Endometrial microvascular endothelial cells (primary cell): ENCODE results near the gene FAR2. TPM values are rescaled to one million over a fixed set of nuclear protein-coding genes. Genes with fewer than 3 reads are reported as not detected.

ENCODE experiments used
- in situ Hi-C: cut with HindIII; loops from 2 replicates; pipeline ENCODE4 v1.10.0; 2017; ENCODE audit warnings: low sequenced_read_pairs, low pct_unique_long_range_greater_than_20kb; ENCODE audit errors: inconsistent ontology term
- total RNA-seq: library from RNA; depleted of rRNA; stranded (reverse); fragments of >200 nt; gene quantifications from one replicate; pipeline ENCODE4 v1.2.3, GENCODE V29; 2015; ENCODE audit errors: inconsistent ontology term

FAR2 gene
- total RNA-seq, 1 donor from 2014 or later = 44.5 TPM

DNA sequence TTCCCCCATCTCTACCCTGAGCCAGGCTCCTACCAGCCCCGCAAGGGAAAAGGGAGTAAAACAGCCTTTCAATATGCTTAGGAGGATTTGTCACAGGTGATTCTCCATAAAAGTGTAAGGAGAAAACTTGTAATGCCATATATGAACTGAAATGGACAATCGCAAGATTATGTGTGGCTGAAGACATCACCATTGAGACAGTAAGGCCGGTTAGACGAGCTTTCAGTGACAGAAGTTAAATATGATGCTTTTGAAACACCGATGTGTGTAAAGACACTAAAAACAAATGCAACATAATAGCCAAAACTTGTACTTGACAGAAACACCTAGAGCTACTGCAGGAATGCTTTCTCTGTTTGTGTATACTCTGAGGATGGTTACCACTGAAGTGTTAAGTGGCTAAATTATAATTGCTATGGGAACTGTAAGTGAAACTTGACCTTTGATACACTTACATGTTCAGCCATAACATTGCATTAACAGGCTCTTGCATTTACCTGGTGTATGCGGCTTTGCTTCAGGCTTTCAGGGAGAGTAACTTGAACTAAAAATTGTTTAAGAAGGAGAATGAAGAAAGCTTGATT lies 42.3 kb downstream of the FAR2 start:
- in situ Hi-C loops = no loop called here

DNA sequence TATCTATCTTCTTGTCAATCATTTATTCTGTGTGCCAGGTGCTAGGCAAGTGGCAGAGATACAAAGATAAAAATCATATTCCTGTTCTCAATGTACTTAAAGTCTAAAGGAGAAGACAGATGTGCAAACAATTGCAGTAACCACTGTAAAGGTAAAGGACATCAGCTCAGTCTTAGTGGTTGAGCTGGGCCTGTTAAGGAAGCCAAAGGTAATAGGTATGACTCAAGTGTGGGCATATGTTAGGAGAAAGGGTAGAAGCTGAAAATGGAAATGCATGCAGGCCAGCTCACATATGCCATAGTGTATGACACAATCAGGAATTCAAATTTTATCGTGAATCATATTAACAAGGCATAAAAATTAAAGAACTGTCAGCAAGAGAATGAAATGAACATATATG lies 49.8 kb downstream of the FAR2 start:
- in situ Hi-C loops = no loop called here

DNA sequence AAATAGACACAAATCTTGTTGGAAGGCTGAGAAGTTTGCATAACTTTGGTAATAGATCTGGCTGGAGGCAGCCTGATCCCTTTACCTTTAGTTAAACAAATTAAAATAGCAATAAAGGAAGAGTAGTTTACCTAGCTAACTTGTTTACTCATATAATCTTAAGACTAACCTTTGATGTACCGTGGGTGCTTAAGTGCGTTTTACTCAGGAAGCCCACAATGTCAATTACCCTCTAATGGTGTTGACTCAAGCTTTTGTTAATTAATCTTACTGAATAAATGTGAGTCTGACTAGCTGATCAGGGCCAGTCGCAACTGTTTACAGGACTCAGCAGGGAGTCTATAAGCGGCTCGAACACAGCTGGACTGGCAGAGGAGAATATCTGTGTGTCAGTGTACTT lies 51.5 kb downstream of the FAR2 start:
- in situ Hi-C loops = no loop called here

DNA sequence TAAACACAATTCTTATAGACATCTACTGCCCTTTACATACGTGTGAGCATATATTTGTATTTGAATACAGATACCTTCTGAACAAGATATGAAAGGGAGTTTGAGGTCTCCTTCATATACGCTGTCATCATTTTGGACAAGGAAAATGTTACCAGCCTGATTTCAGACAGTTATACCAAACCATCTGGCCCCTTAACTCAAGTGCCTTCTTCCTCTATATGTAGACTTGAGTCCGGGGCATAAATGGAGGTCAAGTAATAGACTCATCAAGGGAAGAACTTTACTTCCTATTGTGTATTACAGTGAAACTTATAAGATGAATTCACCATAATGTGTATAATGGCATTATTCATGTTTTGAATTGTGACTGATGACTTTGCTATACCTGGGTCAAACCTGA lies 52.2 kb downstream of the FAR2 start:
- in situ Hi-C loops = no loop called here

DNA sequence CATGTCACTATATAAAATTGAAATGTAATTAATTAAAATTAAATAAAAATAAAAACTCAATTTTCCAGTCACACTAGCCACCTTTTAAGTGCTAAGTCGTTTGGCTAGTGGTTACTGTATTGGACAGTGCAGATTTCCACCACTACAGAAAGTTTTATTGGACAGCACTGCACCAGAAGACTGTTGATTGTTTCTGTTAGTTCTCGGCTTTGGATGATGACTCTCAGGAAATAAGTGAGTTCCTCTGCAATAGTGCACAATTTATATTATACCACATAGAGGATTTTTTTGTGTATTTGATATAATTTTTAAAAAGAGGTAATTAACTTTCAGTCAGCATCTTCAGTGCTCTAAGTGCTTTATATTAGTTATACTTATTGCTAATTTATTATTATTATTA lies 52.7 kb downstream of the FAR2 start:
- in situ Hi-C loops = no loop called here

DNA sequence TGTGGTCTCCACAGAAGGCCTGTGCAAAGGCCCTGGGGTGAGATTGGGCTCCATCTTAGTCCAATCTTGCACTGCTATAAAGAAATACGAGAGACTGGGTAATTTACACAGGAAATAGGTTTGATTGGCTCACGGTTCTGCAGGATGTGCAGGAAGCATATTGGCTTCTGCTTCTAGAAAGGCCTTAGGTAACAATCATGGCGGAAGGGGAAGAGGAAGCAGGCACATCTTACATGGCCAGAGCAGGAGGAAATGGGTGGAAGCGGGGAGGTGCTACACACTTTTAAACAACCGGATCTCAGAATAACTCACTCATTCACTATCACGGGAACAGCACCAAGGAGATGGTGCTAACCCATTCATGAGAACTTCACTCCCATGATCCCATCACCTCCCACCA lies 55.4 kb downstream of the FAR2 start:
- in situ Hi-C loops = no loop called here

DNA sequence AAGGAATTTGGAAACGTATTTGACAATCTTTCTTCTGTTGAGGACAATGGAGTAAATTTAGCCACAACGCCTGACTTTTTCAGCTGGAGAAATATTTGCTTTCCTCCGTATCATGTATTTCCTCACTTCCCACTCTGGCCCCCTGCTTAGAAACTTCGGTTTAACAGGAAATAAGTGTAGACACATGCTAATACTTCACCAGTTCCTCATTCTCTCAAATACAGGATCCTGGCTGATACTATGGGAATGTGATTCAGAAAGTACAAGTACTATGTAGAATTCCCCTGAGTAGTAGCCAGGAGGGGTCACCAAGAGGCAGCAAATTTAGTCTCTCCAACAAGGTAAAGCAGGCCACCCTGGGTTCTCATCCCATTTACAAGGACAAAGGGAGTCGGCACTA lies 58.0 kb downstream of the FAR2 start:
- in situ Hi-C loops = no loop called here

DNA sequence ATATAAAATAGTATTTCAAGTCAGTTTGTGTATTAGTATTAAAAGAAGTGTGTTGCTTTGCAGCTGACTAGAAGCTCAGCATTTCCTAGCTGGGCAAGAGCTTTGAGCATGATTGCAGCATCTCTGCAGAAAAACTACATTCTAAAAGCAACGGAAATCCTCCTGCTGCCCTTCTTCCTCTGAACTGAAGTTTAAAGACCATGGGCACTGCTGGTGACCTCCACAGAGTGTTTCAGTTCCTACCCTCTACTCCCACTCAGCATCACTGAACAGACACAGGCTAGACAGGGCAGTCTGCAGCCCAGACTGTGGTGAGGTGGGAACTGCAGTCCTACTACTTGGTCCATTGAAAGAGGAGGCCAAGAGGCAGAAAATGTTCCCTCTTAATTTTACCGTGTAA lies 59.0 kb downstream of the FAR2 start:
- in situ Hi-C loops = no loop called here

DNA sequence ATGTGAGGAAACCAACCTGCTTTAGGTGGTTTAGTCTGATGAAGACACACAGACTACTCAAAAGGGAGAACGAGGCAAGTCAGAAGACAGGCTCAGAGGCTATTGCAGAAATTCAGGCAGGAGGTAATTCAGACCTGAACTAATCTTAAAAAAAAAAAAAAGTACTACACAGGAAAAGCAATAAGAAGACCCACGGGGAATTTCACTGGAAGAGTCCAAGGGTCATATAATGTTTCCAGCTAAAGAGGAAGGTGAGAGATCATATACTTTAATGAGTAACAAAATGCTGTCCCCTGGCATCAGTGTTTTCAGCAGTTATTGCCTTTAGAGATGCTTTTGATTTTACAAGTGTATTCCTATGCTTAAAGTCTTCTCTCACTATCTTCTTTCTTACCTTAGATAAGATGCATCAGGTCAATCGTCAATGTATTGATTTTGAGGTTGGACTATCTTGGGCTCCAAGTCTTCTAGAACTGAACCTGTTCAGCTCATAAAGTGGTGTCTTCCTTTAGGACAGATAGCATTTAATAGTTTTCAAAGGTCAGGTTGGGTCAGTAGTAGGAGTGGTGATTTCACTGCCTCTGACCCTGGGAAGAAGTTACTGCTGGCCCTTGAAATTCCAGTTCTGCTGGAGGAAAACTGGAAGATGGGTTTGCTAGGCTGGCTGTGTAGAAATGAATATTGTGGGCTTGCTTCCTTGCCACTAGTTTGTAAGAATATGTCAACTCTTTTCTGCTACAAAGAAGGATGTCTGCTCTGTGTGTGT lies 60.0 kb downstream of the FAR2 start:
- in situ Hi-C loops = no loop called here

DNA sequence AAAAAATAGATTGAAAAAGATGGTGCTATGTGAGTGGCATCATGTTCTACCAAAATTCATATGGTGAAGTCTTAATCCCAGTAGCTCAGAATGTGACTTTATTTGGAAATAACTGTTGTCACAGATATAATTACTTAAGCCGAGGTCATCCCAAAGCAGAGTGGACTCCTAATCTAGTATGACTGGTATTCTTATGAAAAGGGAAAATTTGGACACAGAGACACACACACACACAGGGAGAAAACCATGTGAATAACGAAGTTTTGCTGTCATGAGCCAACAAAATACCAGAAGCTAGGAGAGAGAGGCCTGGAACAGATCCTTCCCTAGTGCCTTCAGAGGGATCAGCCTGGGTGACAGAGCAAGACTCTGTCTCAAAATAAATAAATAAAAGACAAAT lies 62.6 kb downstream of the FAR2 start:
- in situ Hi-C loops = no loop called here

DNA sequence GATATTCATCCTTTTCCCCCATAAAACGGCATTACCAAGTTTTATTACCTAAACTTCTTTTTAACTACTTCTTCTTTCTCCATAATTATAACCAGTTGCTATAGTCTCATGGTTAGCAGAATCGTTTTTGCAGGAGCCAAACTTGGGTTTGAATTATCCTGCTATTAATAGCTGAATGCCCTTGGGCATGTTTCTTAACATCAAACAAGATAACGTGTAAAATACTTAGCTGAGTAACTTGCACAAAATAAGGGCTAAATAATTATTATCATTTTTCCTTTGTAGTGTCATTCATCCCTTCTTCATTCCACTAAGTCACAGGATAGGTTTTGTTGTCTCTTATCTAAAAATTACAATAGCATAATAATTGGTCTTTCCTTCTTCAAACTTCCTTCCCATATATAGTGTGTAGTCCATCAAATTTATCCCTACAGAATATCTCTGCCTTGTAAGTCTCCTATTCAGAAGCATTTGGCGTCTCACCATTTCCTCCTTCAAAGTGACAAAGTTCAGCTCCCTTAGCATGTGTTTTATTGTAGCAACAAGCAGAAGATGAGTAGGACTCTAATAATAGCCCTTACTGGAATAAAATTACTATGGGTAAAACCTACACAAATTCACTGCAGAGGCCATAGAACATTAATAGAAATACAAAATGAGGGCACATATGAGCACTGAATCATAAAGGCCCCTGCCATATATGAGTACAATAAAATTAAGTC lies 63.8 kb downstream of the FAR2 start:
- in situ Hi-C loops = no loop called here

DNA sequence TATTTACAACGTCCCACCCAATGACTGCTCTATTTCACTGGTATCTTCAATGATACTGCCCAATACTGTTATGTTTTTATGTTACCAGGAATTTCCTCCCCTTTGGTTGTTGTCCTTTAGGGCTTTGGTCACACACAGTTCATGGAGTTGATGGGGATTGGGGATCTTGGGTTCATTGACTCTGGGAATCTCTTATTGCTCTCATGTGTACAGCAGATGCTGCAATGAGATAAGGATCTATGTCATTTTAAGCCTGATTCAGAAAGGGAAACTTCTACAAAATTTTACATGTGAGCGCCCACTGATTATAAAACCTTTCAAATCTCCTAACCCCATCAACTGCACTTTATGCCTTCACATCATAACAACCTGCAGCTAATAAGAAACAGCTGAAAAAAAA lies 67.2 kb downstream of the FAR2 start:
- in situ Hi-C loops = no loop called here

DNA sequence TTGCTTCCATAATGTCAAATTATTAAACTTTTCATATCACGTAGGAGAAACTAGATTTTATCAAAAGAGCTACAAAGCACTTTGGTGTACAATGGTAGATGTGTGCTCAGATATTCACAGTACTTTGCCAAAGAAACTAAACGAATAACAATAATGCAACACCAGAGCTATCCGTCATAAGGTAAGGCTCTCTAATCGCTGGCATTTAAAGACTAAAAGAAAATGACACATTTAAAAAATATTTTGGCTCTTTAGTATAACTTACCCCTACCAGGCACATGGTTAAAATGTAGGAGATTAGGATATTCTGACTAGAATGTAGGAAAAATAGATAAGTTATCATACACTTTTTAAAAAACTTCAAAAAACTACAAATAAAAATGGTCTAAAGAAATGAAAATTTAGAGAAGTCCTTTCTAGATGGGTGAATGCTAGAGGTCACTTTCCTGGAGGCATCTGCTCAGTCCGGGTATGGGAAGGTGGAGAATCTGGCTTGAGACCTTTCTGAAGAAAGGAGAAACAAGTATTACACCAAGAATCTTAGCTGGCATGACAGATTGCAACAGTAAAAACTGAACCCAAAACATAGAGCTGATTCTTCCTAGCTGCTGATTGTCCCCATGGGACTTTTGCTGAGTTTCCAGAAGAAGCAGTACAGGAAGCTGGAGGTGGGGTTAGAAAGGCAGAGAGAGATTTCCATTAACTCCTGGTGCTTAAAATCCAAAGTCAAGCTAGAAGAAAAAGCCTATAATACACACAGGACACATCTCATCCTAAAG lies 67.9 kb downstream of the FAR2 start:
- in situ Hi-C loops = no loop called here

DNA sequence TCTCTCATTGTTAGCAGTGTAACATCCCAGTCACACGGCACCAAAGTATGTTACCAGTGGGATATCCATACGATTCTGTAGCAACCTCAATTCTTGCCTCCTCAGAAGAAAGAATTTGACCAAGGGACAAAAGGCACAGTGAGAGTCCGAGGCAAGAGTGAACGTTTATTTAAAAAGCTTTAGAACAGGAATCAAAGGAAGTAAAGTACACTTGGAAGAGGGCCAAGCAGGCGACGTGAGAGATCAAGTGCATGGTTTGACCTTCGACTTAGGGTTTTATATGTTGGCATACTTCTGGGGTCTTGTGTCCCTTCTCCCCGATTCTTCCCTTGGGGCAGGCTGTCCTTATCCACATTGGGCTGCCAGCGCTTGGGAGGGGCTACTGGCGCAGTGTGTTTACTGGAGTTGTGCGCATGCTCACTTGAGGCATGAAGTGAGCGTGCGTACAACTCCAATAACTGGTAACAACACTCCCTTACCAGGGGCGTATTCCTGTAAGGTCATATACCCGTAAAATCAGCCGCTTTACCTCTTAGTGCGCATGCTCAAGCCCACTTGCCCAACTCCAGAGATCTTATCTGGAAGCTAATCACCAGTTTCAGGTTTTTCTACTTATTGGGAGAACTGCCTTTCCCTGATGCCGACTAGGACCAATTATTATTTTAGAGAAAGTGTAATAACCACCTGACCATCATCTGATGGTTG lies 71.7 kb downstream of the FAR2 start:
- in situ Hi-C loops = no loop called here

DNA sequence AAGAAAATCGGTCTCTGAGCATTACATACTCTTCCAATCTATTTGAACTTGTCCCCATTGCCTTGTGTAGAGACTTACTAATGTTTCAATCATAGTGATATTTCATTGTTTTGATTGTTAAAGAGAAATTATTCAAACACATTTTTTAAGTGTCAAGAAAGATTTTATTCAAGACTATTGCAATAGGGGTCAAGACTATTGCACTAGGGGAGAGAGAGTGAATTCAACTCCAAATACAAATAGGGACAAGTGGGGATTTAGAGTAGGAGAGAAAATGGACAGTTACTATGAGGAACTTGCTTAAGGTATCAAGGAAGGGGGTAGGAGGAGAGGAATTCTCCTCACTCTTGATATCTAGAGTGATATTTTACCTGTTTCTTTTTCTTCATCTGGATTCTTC lies 73.1 kb downstream of the FAR2 start:
- in situ Hi-C loops = no loop called here

DNA sequence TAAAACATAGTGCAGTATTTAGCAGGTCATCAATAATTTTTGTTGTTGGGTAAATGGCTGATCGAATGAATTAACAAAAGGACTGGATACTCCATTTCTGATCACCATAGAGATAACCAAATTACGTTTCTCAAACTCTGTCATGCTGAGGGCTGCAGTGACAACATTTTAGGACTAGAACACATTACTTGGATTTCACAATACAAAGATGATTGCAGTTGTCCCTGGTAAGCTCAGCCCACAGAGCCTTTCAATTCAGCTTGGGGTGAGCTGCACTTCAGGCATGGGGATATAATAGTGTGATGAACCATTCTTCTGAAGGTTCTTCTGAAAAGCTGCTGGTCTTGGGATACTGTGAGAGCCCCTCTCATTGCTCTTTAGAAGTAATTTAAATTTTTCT lies 74.3 kb downstream of the FAR2 start:
- in situ Hi-C loops = no loop called here

DNA sequence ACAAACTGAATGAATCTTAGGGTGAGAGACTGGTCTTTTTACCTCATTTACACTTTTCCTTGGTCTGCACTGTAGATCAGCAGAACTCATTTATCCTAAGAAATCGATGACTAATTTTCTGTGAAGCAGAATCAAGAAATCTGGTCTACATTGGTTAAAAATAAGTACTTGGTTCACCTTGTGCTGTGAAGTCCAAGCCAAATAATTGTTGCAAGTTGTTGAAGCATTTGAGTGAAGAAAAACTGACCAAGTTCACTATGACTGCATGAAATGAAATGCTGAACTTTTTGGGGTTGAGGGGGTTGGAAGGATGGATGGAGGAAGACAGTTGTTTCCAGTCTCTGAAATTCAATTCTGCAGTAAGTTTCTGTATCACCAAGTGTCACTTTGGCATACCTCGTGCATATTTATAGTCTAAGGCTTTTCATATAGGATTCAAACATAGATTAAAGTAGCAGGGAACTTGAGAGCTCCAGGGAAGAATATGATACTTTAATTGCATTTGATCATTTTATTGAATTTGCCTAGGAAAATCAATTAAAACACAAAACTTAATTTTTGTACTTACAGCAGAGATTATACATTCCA lies 75.0 kb downstream of the FAR2 start:
- in situ Hi-C loops = no loop called here

DNA sequence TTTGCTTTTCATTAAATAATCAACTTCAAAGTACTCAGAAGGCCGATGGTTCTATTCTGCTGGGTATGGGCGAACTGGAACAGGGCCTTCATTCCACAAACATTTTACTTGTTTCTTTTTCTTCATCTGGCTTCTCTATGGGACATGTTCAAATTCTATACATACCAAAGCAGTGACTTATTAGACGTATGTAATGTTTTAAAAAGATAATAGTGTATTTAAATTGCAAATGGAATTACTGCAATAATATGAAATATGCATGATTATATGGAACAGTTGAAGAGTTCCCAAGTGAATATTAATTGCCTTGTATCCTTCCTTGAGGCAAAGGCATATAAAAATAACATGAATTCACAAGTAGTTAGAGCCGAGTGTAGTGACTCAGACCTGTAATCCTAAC lies 75.5 kb downstream of the FAR2 start:
- in situ Hi-C loops = no loop called here

DNA sequence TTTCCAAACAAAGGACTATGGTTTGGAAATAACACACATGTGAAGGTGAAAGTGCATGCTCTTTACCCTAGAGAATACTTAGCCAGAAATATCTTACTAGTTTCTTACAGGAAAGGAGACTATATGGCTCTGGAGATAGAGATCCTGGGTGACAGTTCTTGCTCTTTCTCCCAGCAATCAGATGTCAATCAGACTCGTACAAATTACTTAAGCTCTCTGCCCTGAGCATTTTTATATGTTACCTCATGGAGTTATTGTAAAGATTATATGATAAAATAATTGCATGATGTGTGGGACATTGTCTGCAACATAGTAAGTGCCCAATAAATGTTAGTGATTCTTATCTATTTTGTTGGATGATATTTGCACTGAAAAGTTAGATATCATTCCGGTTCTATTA lies 76.8 kb downstream of the FAR2 start:
- in situ Hi-C loops = no loop called here
